ENCODE measurements around the gene IL16.

IL16 gene

DNA sequence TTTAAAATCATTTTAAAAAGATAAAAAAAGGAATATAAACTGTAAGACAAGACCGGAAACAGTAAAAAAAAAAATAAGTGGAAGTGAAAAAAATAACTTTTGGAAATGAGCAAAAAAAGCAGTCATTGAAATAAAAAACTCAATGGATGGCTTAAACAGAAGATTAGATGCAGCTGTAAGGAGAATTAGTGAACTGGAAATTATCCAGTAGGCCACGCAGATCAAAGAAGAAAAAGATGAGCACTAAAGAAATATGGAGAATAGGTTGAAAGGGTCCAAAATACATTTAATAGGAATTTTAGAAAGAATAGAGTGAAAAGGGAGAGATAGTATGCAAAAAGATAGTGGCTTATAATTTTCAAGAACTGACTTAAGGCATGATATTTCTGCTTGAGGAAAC, 80.3 kb downstream of the IL16 start:
- no peak for DNase-seq (ENCODE audit: low read depth)
- TF ChIP-seq, protein P1, sequence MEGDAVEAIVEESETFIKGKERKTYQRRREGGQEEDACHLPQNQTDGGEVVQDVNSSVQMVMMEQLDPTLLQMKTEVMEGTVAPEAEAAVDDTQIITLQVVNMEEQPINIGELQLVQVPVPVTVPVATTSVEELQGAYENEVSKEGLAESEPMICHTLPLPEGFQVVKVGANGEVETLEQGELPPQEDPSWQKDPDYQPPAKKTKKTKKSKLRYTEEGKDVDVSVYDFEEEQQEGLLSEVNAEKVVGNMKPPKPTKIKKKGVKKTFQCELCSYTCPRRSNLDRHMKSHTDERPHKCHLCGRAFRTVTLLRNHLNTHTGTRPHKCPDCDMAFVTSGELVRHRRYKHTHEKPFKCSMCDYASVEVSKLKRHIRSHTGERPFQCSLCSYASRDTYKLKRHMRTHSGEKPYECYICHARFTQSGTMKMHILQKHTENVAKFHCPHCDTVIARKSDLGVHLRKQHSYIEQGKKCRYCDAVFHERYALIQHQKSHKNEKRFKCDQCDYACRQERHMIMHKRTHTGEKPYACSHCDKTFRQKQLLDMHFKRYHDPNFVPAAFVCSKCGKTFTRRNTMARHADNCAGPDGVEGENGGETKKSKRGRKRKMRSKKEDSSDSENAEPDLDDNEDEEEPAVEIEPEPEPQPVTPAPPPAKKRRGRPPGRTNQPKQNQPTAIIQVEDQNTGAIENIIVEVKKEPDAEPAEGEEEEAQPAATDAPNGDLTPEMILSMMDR (IDR thresholded peaks at IDR 0.05; ENCODE audit: insufficient read depth, low read depth, low read length, missing control alignments) = no peak
- H3K4me3 ChIP-seq (ENCODE audit: low read depth, low read length) = no peak overlapping the region

DNA sequence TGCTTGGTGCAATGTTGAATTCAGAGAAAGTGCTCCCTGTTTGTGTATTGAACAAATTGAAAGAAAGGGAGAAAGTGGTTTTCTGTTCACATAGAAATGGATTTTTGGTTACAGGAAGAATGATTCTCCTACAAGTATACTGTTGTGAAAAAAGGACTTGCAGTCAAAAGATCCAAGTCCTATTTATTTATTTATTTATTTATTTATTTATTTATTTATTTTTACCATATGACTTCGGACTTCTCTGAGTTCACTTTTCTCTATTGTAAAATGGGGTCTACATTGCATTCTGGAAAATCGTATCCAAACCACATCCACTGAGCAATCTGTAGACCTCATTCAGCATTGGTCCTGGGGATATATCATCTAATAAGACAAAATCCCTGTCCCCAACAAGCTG, 81.2 kb downstream of the IL16 start:
- TF ChIP-seq, protein P1 (IDR thresholded peaks at IDR 0.05; ENCODE audit: insufficient read depth, low read depth, low read length, missing control alignments) = no peak
- no peak for DNase-seq (ENCODE audit: low read depth)

DNA sequence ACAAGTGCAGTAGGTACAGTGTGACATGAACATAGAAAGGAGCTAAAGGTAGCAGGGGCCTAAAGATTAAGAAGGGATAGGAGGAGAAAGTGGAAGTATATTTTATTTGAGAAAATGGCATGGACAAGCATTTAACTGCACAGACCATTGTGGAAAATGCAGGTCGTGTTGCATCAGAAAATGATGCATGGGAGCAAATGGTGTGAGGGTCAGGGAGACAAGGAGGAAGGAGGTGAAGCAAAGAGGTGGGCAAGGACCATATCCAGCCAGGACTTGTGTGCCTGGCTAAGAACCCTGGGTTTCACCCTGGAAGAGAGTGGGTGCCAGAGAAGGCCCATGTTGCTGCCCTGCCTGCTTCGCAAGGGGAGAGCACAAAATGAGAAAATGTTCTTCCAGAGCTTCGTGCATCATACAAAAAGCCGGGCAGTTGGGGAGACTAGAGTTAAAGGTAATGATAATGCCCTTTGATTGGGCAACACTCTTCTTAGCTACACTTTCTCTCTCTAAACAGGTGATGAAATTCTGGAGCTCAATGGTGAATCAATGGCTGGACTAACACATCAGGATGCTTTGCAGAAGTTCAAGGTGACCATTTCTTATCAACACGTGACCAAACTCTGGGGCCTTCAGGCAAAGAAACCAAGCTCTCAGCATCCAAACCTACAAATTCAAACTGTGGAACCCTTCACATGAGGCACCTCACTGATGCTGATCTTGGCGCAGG, 81.8 kb downstream of the IL16 start:
- no peak overlapping the region for H3K4me3 ChIP-seq (ENCODE audit: low read depth, low read length)
- no peak for DNase-seq (ENCODE audit: low read depth)
- TF ChIP-seq, protein P1 (IDR thresholded peaks at IDR 0.05; ENCODE audit: insufficient read depth, low read depth, low read length, missing control alignments) = no peak

More for the DNA sequence above, 81.2 kb downstream of the IL16 start:
- H3K4me3 ChIP-seq (ENCODE audit: low read depth, low read length) = no peak overlapping the region

DNA sequence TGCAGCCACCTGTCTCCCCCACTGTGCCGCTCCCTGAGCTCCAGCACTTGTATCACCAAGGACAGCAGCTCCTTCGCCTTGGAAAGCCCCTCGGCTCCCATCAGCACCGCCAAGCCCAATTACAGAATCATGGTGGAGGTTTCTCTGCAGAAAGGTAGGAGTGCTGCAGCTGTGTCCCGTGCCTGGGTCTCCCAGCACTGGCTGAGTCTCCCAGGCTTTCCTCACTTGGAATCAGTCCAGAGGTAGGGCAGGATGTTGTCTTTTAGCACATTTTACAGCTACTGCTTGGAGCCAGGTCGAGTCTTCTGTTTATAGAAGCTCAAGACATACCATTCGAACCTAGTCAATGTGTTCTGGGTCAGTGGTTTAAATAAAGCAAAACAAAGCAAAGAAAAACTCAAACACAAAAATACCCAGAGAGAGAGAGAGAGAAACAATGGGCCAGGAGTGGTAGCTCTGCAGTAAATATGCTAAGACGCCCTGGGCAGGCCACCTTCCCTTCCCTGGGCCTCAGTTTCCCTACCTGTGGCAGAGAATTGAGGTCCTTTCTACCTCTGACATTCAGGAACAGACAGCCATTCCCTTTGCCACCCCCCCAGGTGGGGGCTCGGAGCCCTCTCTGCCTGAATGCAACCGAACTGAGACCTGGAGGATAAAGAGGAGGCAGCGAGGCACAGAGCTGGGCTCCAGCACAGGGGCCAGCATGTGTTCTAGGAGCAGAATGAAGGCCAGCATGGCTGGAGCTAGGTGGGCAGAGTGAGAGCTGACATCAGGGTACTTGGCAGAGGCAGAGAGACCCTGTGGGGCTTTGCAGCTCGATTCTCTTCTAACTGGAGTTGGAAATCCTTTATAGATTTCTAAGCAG, 83.2 kb downstream of the IL16 start:
- TF ChIP-seq, protein P1 (IDR thresholded peaks at IDR 0.05; ENCODE audit: insufficient read depth, low read depth, low read length, missing control alignments) = no peak
- no peak for DNase-seq (ENCODE audit: low read depth)
- H3K4me3 ChIP-seq (ENCODE audit: low read depth, low read length) = no peak overlapping the region

DNA sequence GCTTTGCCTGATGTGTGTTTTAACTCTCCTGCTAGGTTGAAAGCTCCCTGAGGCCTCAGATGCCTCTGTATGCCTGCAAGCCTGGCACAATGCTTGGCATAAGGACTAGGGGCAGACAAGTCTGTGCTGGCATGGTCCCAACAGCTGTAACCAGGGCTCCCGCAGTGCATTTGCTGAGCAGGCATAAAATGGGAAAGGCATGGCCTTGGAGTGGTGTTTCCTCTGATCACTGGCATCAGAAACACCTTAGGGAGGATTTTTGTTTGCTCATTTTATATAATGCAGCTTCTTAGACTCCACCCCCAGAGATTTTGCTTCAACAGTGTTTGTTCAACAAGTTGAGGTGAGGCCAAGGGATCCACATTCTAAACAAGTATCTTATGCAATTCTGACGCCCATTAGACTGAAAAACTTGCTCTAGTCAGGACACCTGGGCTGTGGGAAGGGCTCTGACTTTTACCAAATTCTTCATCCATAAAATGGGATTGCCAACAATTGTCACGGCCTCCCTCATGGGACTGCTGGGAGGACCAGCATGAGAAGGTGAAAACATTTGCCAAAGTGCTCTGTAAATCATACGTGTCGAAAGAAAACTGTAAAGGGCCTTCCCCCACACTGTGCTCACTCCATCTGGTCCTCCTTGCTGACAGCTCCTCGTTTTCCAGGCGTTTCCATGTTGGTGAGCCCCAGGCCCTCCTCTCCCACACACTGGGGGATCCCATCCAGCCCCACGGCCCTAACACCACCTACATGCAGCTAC, 84.2 kb downstream of the IL16 start:
- TF ChIP-seq, protein P1 (IDR thresholded peaks at IDR 0.05; ENCODE audit: insufficient read depth, low read depth, low read length, missing control alignments) = no peak
- no peak for DNase-seq (ENCODE audit: low read depth)
- no peak overlapping the region for H3K4me3 ChIP-seq (ENCODE audit: low read depth, low read length)

DNA sequence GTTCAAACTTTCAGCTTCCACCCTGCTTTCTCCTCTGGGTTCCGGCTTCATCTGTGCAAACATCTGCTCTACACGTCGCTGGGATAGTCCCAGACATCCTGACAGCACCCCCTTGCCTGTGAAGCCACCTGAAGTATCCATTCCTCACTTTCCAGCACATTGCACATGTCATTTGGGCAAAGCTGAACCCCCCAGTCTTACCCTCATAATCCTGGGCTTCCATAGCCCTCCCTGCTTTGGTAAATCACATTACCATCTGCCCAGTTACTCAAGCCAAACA, 84.7 kb downstream of the IL16 start:
- DNase-seq (ENCODE audit: low read depth) = no peak
- H3K4me3 ChIP-seq (ENCODE audit: low read depth, low read length) = no peak overlapping the region
- TF ChIP-seq, protein P1 (IDR thresholded peaks at IDR 0.05; ENCODE audit: insufficient read depth, low read depth, low read length, missing control alignments) = no peak

Measured in GM12865 (cell line).